OCI-LY7 (cell line): ENCODE data around the gene BMPER.

Experiments used
- EZH2phosphoT487 ChIP-seq: fragments of 200-600 bp; sonication (generic); IDR thresholded peaks from 2 replicates; pipeline ENCODE4 v1.6.1; 2018; ENCODE audit warnings: low read depth, borderline replicate concordance, mild to moderate bottlenecking, mixed run types, antibody characterized with exemption, low read length, moderate library complexity, mixed read lengths
- TF ChIP-seq, protein P1 (sequence below): fragments of 200-600 bp; sonication (generic); conservative IDR thresholded peaks from 2 replicates; pipeline ENCODE4 v1.5.1; 2014; ENCODE audit warnings: mild to moderate bottlenecking, antibody characterized with exemption, low read length, moderate library complexity, mixed read lengths

GRCh38 chr7:33873981-33874750, 31.2 kb upstream of the BMPER start:
- TF ChIP-seq, protein P1, sequence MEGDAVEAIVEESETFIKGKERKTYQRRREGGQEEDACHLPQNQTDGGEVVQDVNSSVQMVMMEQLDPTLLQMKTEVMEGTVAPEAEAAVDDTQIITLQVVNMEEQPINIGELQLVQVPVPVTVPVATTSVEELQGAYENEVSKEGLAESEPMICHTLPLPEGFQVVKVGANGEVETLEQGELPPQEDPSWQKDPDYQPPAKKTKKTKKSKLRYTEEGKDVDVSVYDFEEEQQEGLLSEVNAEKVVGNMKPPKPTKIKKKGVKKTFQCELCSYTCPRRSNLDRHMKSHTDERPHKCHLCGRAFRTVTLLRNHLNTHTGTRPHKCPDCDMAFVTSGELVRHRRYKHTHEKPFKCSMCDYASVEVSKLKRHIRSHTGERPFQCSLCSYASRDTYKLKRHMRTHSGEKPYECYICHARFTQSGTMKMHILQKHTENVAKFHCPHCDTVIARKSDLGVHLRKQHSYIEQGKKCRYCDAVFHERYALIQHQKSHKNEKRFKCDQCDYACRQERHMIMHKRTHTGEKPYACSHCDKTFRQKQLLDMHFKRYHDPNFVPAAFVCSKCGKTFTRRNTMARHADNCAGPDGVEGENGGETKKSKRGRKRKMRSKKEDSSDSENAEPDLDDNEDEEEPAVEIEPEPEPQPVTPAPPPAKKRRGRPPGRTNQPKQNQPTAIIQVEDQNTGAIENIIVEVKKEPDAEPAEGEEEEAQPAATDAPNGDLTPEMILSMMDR, result no peak
- TF ChIP-seq EZH2phosphoT487, result no peak
